Colonic mucosa (tissue), 4 donors: ENCODE results near the gene FOSB. TPM values are rescaled to one million over a fixed set of nuclear protein-coding genes. Genes with fewer than 3 reads are reported as not detected.

ENCODE experiments used
- DNase-seq: peaks from one replicate; pipeline ENCODE4 v3.0.0-alpha.2; 2020
- H3K27ac ChIP-seq: fragments of 200-600 bp; one replicate; pipeline ENCODE4 v1.8.0; 2021
- H3K27me3 ChIP-seq: fragments of 200-600 bp; one replicate; pipeline ENCODE4 v1.8.0; 2021
- H3K36me3 ChIP-seq: fragments of 200-600 bp; one replicate; pipeline ENCODE4 v1.8.0; 2021
- H3K4me1 ChIP-seq: fragments of 200-600 bp; one replicate; pipeline ENCODE4 v1.8.0; 2021; ENCODE audit warnings: mild to moderate bottlenecking
- H3K4me3 ChIP-seq: fragments of 200-600 bp; one replicate; pipeline ENCODE4 v1.8.0; 2021
- H3K9ac ChIP-seq, 2 donors: one replicate each; pipeline ENCODE4 v1.7.0; 2013; ENCODE audit warnings: control low read depth in 2 of 2, low read depth in 2 of 2, low read length in 2 of 2
- H3K9me3 ChIP-seq: fragments of 200-600 bp; one replicate; pipeline ENCODE4 v1.8.0; 2021
- intact Hi-C: fragments of 100-400 bp; cut with DNase I; formaldehyde crosslinking; loops from one replicate; pipeline ENCODE4 v1.14.1; 2022
- total RNA-seq, 2 donors: library from RNA; stranded (reverse); fragmentation: NEBNext Ultra II Directional in 1 of 2; extraction: Animal tissue kit (Norgen Biotek cat#: 25700) in 1 of 2; gene quantifications; one replicate each; pipeline ENCODE4 v1.2.1, GENCODE V29; 2021
- TF ChIP-seq, protein P1 (sequence below): fragments of 200-600 bp; IDR thresholded peaks from one replicate; pipeline ENCODE4 v1.8.0; 2022; ENCODE audit warnings: antibody characterized with exemption, mild to moderate bottlenecking
- donor health status: healthy.
- donor health status: DM: no; HTN: no; CAD: no.
- donor health status: DM: no; HTN: no; CAD: no.

The FOSB gene
- total RNA-seq, 2 donors from 2014 or later = 1.5 to 3.4 TPM

DNA sequence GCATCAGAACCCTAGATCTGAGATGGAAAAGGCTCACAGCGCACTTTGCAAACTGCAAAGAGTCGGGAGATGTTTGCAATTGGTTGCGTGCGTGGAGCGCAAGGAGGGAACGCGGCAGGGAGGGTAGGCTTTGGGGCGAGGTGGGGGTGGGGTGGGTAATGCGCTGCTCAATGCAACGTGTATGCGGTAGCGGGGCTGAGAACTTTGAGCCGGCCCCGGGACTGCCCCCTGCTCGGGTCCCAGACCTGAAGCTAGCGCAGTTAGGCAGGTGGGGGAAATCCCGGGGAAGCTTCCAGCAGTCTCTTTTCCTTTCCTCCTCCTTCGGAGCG, 971 bp downstream of the FOSB start:
- H3K9me3 ChIP-seq = no peaks in the 10 kb centered on the region
- DNase-seq = no peak
- TF ChIP-seq, protein P1, sequence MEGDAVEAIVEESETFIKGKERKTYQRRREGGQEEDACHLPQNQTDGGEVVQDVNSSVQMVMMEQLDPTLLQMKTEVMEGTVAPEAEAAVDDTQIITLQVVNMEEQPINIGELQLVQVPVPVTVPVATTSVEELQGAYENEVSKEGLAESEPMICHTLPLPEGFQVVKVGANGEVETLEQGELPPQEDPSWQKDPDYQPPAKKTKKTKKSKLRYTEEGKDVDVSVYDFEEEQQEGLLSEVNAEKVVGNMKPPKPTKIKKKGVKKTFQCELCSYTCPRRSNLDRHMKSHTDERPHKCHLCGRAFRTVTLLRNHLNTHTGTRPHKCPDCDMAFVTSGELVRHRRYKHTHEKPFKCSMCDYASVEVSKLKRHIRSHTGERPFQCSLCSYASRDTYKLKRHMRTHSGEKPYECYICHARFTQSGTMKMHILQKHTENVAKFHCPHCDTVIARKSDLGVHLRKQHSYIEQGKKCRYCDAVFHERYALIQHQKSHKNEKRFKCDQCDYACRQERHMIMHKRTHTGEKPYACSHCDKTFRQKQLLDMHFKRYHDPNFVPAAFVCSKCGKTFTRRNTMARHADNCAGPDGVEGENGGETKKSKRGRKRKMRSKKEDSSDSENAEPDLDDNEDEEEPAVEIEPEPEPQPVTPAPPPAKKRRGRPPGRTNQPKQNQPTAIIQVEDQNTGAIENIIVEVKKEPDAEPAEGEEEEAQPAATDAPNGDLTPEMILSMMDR = no peak

DNA sequence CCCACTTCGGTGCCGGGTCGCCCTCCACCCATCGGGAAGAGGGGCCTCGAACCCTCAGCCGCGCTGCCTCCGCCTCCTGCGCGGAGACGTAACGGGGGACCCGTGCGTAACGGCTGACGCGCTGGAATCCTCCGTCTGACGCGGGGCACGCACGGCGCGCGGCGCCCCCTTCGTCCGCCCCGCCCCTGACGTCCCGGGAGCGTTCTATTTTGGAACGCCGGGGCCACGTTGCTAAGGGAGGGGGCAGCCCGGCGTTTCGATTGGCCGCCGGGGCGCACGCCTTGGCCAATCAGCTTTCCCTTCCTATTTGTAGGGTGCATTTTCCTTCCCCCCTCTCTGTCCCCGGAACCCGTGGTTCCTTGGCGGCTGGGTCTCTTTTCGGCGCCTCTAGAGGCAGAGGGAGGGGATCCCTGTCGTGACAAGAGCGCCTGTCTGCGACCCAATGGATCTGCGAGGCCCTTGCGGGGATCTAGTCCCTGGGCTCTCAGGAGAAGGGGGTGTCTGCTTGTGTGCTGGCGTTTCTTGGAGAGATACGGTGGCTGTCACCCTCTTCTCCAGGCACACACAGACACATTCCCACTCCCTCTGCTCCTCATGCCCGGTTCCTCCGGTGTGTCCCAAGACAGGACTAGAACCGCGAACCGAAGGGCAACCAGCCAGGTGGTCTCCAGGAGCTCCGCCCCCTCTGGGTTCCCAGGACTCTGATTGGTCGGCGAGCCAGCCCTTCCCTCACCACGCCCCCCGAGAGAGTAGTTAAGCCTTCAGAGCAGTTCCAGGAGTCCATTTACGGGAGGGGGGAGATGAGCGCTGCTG, 1.5 kb downstream of the FOSB start:
- Histone ChIP-seq H3K36me3 (no peaks in the 10 kb centered on the region), H3K9me3 (no peaks in the 10 kb centered on the region), H3K27me3 (no peaks in the 10 kb centered on the region), H3K27ac (peak overlapping the region; percentile 78), H3K9ac (peak overlapping the region; percentile 85 to 96), H3K4me3 (peak overlapping the region; percentile 51), H3K4me1 (peaks cover 12% of the 10 kb centered on the region)
- TF ChIP-seq, protein P1 = no peak
- peak; percentile 93 for DNase-seq
- intact Hi-C loops = no loop called here

More for the DNA sequence above, 971 bp downstream of the FOSB start:
- Histone ChIP-seq H3K9ac (peak overlapping the region; percentile 85 to 96), H3K27me3 (no peaks in the 10 kb centered on the region), H3K27ac (peak overlapping the region; percentile 78), H3K4me1 (peaks cover 12% of the 10 kb centered on the region), H3K4me3 (peak overlapping the region; percentile 51), H3K36me3 (no peaks in the 10 kb centered on the region)
- intact Hi-C loops = no loop called here

DNA sequence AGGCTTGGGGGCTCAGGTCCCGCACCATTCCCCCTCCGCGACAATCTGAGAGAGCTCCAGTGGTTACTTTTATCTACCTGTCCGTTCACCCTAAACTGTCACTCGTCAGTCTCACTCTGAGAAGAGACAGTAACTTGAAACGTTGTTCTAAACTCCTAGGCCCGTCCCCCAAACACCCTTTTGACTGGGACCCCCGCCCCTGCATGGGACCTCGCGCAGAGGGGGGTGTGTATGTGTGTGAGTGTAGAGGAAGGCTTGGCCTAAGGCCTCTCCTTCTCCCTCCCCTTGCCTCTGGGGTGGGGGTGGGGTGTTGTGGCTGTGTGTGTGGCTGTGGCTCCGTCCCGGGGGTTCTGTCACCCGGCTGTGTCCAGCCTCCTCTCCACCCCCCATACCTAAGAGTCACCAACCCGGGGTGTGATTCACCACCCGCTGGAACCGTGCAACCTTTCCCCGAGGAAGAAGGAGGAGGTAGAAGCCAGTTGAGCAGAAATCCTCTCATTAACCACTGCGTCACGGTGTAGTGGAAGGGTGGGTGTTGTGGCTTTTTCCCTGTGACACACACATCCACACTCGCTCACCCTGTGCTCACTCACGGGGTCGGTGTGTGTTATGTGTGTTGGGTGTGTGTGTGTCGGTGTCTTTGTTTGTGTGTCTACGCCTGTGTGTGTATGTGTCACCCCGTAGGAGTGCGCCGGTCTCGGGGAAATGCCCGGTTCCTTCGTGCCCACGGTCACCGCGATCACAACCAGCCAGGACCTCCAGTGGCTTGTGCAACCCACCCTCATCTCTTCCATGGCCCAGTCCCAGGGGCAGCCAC, 2.4 kb downstream of the FOSB start:
- H3K9me3 ChIP-seq = no peaks in the 10 kb centered on the region
- TF ChIP-seq, protein P1 = no peak
- H3K27me3 ChIP-seq = no peaks in the 10 kb centered on the region
- H3K27ac ChIP-seq = peak overlapping the region; percentile 78
- peaks cover 12% of the 10 kb centered on the region for H3K4me1 ChIP-seq
- DNase-seq = peak; percentile 43
- peak overlapping the region; percentile 85 to 96 for H3K9ac ChIP-seq
- H3K36me3 ChIP-seq = no peaks in the 10 kb centered on the region
- intact Hi-C loops = no loop called here
- peak overlapping the region; percentile 51 for H3K4me3 ChIP-seq

DNA sequence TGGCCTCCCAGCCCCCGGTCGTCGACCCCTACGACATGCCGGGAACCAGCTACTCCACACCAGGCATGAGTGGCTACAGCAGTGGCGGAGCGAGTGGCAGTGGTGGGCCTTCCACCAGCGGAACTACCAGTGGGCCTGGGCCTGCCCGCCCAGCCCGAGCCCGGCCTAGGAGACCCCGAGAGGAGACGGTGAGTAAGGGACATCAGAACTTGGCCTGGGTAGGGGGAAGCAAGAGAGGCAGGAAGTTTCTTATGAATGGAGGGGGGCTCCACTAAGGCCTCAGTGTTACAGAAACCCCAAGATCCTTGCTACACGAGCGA, 2.9 kb downstream of the FOSB start:
- DNase-seq = no peak
- Histone ChIP-seq H3K27me3 (no peaks in the 10 kb centered on the region), H3K36me3 (no peaks in the 10 kb centered on the region), H3K27ac (no peak overlapping the region), H3K9me3 (no peaks in the 10 kb centered on the region), H3K9ac (peak overlapping the region in 1 of 2 donors; percentile 96), H3K4me1 (peaks cover 12% of the 10 kb centered on the region), H3K4me3 (no peak overlapping the region)
- TF ChIP-seq, protein P1 = no peak
- intact Hi-C loops = no loop called here

DNA sequence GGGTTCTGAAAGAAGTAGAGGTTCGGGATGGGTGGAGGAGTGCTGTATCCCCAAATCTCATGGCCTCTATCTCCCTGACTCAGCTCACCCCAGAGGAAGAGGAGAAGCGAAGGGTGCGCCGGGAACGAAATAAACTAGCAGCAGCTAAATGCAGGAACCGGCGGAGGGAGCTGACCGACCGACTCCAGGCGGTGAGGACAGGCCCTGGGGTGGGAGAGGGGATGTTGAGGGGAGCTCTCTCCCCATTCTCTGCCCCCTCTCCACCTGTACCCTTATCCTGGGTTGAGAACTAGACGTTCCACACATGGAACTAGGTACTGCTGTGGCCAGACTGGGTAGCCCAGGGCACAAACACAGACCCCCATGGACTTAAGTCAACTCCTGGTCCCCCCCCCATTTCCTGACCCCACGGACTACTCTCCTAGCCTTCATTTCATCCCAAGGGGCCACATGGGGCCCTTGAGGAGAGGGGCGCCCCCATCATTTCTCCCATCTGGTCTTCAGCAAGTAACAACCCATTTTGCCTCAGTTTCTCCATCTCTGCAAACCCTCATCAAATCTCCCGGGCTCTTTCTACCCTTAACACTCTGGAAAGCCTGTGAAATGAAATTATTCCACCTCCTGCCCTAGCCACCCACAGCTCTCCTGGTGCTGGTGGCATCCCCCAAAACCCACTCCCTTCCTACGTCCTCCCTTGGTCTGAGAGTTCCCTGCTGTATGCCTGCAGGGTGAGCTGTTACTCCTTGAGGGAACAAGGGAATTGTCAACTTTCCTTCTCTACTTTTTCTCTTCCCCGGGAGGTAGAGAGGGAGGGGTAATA, 3.5 kb downstream of the FOSB start:
- Histone ChIP-seq H3K27me3 (no peaks in the 10 kb centered on the region), H3K9ac (no peak overlapping the region), H3K9me3 (no peaks in the 10 kb centered on the region), H3K36me3 (no peaks in the 10 kb centered on the region), H3K4me1 (peaks cover 12% of the 10 kb centered on the region), H3K27ac (no peak overlapping the region), H3K4me3 (no peak overlapping the region)
- DNase-seq = no peak
- intact Hi-C loops = no loop called here
- TF ChIP-seq, protein P1 = no peak
